ENCODE results near the gene NELL1. TPM values are rescaled to one million over a fixed set of nuclear protein-coding genes. Genes with fewer than 3 reads are reported as not detected.

Gene NELL1
- total and polyA plus RNA-seq, 4 donors, result 0.05 to 0.31 (median 0.12) TPM; not detected in 1

DNA sequence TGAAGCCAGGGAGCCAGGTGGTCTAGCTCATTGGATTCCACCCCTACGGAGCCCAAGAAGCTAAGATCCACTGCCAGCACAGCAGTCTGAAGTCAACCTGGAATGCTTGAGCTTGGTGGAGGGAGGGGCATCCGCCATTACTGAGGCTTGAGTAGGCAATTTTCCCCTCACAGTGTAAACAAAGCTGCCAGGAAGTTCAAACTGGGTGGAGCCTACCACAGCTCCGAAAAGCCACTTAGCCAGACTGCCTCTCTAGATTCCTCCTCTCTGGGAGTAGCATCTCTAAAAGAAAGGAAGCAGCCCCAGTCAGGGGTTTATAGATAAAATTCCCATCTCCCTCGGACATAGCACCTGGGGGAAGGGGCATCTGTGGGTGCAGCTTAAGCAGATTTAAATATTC is 620.3 kb downstream of the NELL1 start:
- no peaks in the 10 kb centered on the region for H3K27me3 ChIP-seq (ENCODE audit: control insufficient read depth in 3 of 3, insufficient read depth in 3 of 3, low read length in 2 of 3)
- H3K9ac ChIP-seq (ENCODE audit: insufficient read depth in 1 of 2, low read length in 2 of 2), result no peak overlapping the region
- ATAC-seq (ENCODE audit: insufficient read depth, low FRiP score), result no peak
- H3K9me3 ChIP-seq (ENCODE audit: control insufficient read depth in 4 of 4, insufficient read depth in 3 of 4, low read length in 3 of 4), result peaks cover 0 to 3% (median 0%) of the 10 kb centered on the region in 4 donors
- TF ChIP-seq, protein P1, sequence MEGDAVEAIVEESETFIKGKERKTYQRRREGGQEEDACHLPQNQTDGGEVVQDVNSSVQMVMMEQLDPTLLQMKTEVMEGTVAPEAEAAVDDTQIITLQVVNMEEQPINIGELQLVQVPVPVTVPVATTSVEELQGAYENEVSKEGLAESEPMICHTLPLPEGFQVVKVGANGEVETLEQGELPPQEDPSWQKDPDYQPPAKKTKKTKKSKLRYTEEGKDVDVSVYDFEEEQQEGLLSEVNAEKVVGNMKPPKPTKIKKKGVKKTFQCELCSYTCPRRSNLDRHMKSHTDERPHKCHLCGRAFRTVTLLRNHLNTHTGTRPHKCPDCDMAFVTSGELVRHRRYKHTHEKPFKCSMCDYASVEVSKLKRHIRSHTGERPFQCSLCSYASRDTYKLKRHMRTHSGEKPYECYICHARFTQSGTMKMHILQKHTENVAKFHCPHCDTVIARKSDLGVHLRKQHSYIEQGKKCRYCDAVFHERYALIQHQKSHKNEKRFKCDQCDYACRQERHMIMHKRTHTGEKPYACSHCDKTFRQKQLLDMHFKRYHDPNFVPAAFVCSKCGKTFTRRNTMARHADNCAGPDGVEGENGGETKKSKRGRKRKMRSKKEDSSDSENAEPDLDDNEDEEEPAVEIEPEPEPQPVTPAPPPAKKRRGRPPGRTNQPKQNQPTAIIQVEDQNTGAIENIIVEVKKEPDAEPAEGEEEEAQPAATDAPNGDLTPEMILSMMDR (IDR thresholded peaks at IDR 0.05; ENCODE audit: control extremely low read depth, extremely low read depth), result no peak
- no peaks in the 10 kb centered on the region for H3K36me3 ChIP-seq (ENCODE audit: control insufficient read depth in 4 of 4, insufficient read depth in 4 of 4, low read length in 4 of 4)
- no peaks in the 10 kb centered on the region for H3K4me1 ChIP-seq (ENCODE audit: control insufficient read depth in 5 of 5, insufficient read depth in 5 of 5, low read length in 5 of 5)
- DNase-seq, result no peak
- H3K4me3 ChIP-seq, result no peak overlapping the region
- no peak overlapping the region for H3K27ac ChIP-seq (ENCODE audit: low read depth in 1 of 2, low read length in 1 of 2)
- WGBS, 2 donors, result 58 to 77% methylated on average over 4 of the region's 4 CpGs

DNA sequence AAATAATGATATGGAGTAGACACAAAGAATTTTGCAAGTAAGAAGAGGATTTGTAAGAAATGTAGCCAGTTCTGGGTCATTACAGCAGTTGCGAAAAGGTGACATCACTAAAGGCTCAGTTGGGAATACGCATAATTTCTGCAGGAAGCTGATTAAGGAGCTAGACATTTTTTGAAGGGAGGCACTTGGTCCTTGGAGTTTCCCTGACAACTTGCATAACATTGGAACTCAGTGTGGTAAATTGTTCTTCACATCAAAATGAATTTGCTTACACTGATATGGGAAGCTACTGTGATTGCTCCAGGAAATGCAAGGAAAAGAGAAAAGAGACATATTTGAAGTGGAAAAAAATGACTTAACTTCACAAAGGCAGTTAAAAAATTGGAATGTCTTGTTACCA is 626.1 kb downstream of the NELL1 start:
- H3K9me3 ChIP-seq (ENCODE audit: control insufficient read depth in 4 of 4, insufficient read depth in 3 of 4, low read length in 3 of 4), result peaks cover 0 to 3% (median 0%) of the 10 kb centered on the region in 4 donors
- no peak for DNase-seq
- H3K4me3 ChIP-seq, result no peak overlapping the region
- H3K9ac ChIP-seq (ENCODE audit: insufficient read depth in 1 of 2, low read length in 2 of 2), result no peak overlapping the region
- TF ChIP-seq, protein P1 (IDR thresholded peaks at IDR 0.05; ENCODE audit: control extremely low read depth, extremely low read depth), result no peak
- H3K36me3 ChIP-seq (ENCODE audit: control insufficient read depth in 4 of 4, insufficient read depth in 4 of 4, low read length in 4 of 4), result no peaks in the 10 kb centered on the region
- 89 to 92% methylated on average over 2 of the region's 2 CpGs for WGBS, 2 donors
- H3K27ac ChIP-seq (ENCODE audit: low read depth in 1 of 2, low read length in 1 of 2), result no peak overlapping the region
- H3K4me1 ChIP-seq (ENCODE audit: control insufficient read depth in 5 of 5, insufficient read depth in 5 of 5, low read length in 5 of 5), result no peaks in the 10 kb centered on the region
- no peaks in the 10 kb centered on the region for H3K27me3 ChIP-seq (ENCODE audit: control insufficient read depth in 3 of 3, insufficient read depth in 3 of 3, low read length in 2 of 3)
- ATAC-seq (ENCODE audit: insufficient read depth, low FRiP score), result no peak

DNA sequence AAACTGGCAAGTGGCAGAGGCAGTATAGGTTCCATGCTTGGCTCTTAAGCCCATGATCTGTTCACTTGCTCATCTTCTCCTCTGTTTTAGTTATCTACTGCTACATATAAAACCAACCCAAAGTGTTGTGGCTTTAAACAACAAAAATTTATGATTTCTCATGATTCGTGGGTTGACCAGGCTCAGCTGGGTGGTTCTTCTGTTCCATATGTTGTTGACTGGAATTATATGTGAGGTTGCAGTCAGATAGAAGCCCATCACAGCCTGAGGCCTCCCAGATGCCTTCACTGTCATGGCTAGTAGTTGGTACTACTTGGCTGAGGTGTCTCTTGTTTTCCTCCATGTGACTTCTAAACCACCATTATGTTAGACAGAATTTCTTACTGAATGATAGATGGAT is 632.6 kb downstream of the NELL1 start:
- Histone ChIP-seq H3K27ac (ENCODE audit: low read depth in 1 of 2, low read length in 1 of 2) (no peak overlapping the region), H3K4me3 (no peak overlapping the region), H3K4me1 (ENCODE audit: control insufficient read depth in 5 of 5, insufficient read depth in 5 of 5, low read length in 5 of 5) (no peaks in the 10 kb centered on the region), H3K9me3 (ENCODE audit: control insufficient read depth in 4 of 4, insufficient read depth in 3 of 4, low read length in 3 of 4) (no peaks in the 10 kb centered on the region), H3K36me3 (ENCODE audit: control insufficient read depth in 4 of 4, insufficient read depth in 4 of 4, low read length in 4 of 4) (no peaks in the 10 kb centered on the region), H3K27me3 (ENCODE audit: control insufficient read depth in 3 of 3, insufficient read depth in 3 of 3, low read length in 2 of 3) (no peaks in the 10 kb centered on the region), H3K9ac (ENCODE audit: insufficient read depth in 1 of 2, low read length in 2 of 2) (no peak overlapping the region)
- ATAC-seq (ENCODE audit: insufficient read depth, low FRiP score), result no peak
- 85 to 88% methylated on average over 1 of the region's 1 CpG for WGBS, 2 donors
- TF ChIP-seq, protein P1 (IDR thresholded peaks at IDR 0.05; ENCODE audit: control extremely low read depth, extremely low read depth), result no peak
- DNase-seq, result no peak

DNA sequence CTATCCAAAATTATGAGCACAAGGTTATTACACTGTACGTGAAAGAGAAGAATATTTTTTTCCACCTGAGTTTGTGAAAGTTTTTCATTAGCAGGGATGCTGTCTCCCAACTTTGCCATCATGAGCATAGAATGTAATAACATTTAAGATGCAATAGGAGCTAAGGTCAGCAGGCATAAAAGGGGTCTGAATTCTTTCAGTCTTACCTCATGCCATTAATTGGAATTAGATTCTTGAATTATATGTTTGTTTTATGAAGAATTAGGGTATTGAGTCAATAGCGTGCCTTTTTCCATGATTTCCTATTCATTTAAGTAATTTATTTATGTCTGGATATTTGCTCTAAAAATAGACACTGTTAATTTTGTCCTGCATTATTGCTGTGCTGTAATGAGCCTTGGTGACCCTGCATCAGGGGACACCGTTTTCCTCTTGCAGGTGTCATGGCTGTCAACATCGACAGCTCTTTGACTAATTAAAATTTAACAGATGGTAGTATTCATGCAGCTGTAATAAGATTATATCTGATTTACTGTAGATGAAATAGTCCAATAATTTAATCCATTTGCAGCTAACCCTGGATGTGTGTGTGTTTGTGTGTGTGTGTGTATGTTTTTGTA is 637.5 kb downstream of the NELL1 start:
- WGBS, 2 donors, result 81 to 86% methylated on average over 4 of the region's 4 CpGs
- H3K27ac ChIP-seq (ENCODE audit: low read depth in 1 of 2, low read length in 1 of 2), result no peak overlapping the region
- DNase-seq, result no peak
- H3K4me3 ChIP-seq, result no peak overlapping the region
- TF ChIP-seq, protein P1 (IDR thresholded peaks at IDR 0.05; ENCODE audit: control extremely low read depth, extremely low read depth), result no peak
- H3K36me3 ChIP-seq (ENCODE audit: control insufficient read depth in 4 of 4, insufficient read depth in 4 of 4, low read length in 4 of 4), result no peaks in the 10 kb centered on the region
- ATAC-seq (ENCODE audit: insufficient read depth, low FRiP score), result no peak
- no peaks in the 10 kb centered on the region for H3K27me3 ChIP-seq (ENCODE audit: control insufficient read depth in 3 of 3, insufficient read depth in 3 of 3, low read length in 2 of 3)
- H3K4me1 ChIP-seq (ENCODE audit: control insufficient read depth in 5 of 5, insufficient read depth in 5 of 5, low read length in 5 of 5), result no peaks in the 10 kb centered on the region
- no peaks in the 10 kb centered on the region for H3K9me3 ChIP-seq (ENCODE audit: control insufficient read depth in 4 of 4, insufficient read depth in 3 of 4, low read length in 3 of 4)
- no peak overlapping the region for H3K9ac ChIP-seq (ENCODE audit: insufficient read depth in 1 of 2, low read length in 2 of 2)
